IMR-90 (cell line): ENCODE data around the gene SERPINF2. TPM values are rescaled to one million over a fixed set of nuclear protein-coding genes. Genes with fewer than 3 reads are reported as not detected.

Experiments
- ATAC-seq: fragments of 200-7000 bp; cut with Tn5 transposase; 2 replicates; pipeline ENCODE4 v1.9.1; 2020; ENCODE audit warnings: low read depth, mild to moderate bottlenecking, moderate library complexity
- BruUV-seq: library from RNA; stranded (reverse); fragments of 400-500 nt; replicated peaks from 2 replicates; lab custom pipeline; 2021; lab: Mats Ljungman, UMichigan
- CTCF ChIA-PET: fragments of 300-600 bp; formaldehyde crosslinking; extraction: SDS; loops from one replicate; lab custom pipeline; 2021; ENCODE audit warnings: antibody characterized with exemption; lab: Yijun Ruan, JAX
- POLR2A ChIA-PET: fragments of 300-600 bp; sonication (Branson Sonifier 250); formaldehyde crosslinking; loops from one replicate; lab custom pipeline; 2022; ENCODE audit warnings: antibody characterized with exemption; ENCODE audit not compliant: unreplicated experiment; lab: Charles Lee
- DNase-seq: peaks from one replicate; pipeline ENCODE4 v3.0.0; 2013
- H2AFZ ChIP-seq: replicated peaks from 2 replicates; pipeline ENCODE3; 2013; ENCODE audit warnings: low read length, mild to moderate bottlenecking; ENCODE audit not compliant: poor library complexity
- H2AK5ac ChIP-seq: 2 replicates; pipeline ENCODE4 v1.6.1; 2013; ENCODE audit warnings: low read depth, low read length, inconsistent platforms
- H2AK9ac ChIP-seq: replicated peaks from 2 replicates; pipeline ENCODE3; 2013; ENCODE audit warnings: mild to moderate bottlenecking, low read depth, low read length, moderate library complexity; ENCODE audit not compliant: poor library complexity
- H2BK120ac ChIP-seq: 2 replicates; pipeline ENCODE4 v1.6.1; 2013; ENCODE audit warnings: low read depth, low read length, inconsistent platforms
- H2BK15ac ChIP-seq: 3 replicates; pipeline ENCODE4 v1.6.1; 2013; ENCODE audit warnings: low read depth, low read length, inconsistent platforms
- H2BK20ac ChIP-seq: 2 replicates; pipeline ENCODE4 v1.6.1; 2013; ENCODE audit warnings: low read depth, mild to moderate bottlenecking, inconsistent platforms, low read length, moderate library complexity
- H2BK5ac ChIP-seq: 2 replicates; pipeline ENCODE4 v1.6.1; 2013; ENCODE audit warnings: mild to moderate bottlenecking, low read depth, low read length, inconsistent platforms; ENCODE audit not compliant: poor library complexity, severe bottlenecking
- H3K14ac ChIP-seq: replicated peaks from 2 replicates; pipeline ENCODE4 v1.6.1; 2013; ENCODE audit warnings: low read depth, low read length, inconsistent platforms
- H3K18ac ChIP-seq: 2 replicates; pipeline ENCODE4 v1.6.1; 2013; ENCODE audit warnings: low read depth, low read length, control low read depth
- H3K23ac ChIP-seq: 2 replicates; pipeline ENCODE4 v1.6.1; 2013; ENCODE audit warnings: low read depth, low read length, inconsistent platforms
- H3K27ac ChIP-seq: 2 replicates; pipeline ENCODE4 v1.5.1; 2013; ENCODE audit warnings: mild to moderate bottlenecking, control low read depth, low read length; ENCODE audit not compliant: insufficient read depth
- H3K27me3 ChIP-seq: 2 replicates; pipeline ENCODE4 v1.6.1; 2013; ENCODE audit warnings: low read length; ENCODE audit not compliant: control insufficient read depth, insufficient read depth
- H3K36me3 ChIP-seq: 2 replicates; pipeline ENCODE4 v1.6.1; 2013; ENCODE audit warnings: low read length, mixed read lengths; ENCODE audit not compliant: control insufficient read depth, insufficient read depth
- H3K4ac ChIP-seq: 2 replicates; pipeline ENCODE4 v1.6.1; 2013; ENCODE audit warnings: low read depth, low read length, inconsistent platforms
- H3K4me1 ChIP-seq: 2 replicates; pipeline ENCODE4 v1.6.1; 2013; ENCODE audit warnings: low read length, mixed read lengths; ENCODE audit not compliant: control insufficient read depth, insufficient read depth
- H3K4me2 ChIP-seq: 2 replicates; pipeline ENCODE4 v1.6.1; 2013; ENCODE audit warnings: low read depth, mild to moderate bottlenecking, control low read depth, low read length, moderate library complexity
- H3K4me3 ChIP-seq: 2 replicates; pipeline ENCODE4 v1.5.1; 2013; ENCODE audit warnings: low read depth, mild to moderate bottlenecking, control low read depth, low read length, moderate library complexity; ENCODE audit not compliant: insufficient read depth
- H3K56ac ChIP-seq: 2 replicates; pipeline ENCODE4 v1.6.1; 2013; ENCODE audit warnings: low read length, inconsistent platforms; ENCODE audit not compliant: insufficient read depth; ENCODE audit errors: extremely low read depth
- H3K79me1 ChIP-seq, 2 experiments: 2 replicates each; pipeline ENCODE4 v1.6.1; 2013; ENCODE audit warnings: low read length in 2 of 2, inconsistent platforms in 1 of 2, low read depth in 1 of 2
- H3K9ac ChIP-seq: 2 replicates; pipeline ENCODE4 v1.6.1; 2013; ENCODE audit warnings: low read depth, low read length, control low read depth
- H3K9me1 ChIP-seq: 2 replicates; pipeline ENCODE4 v1.6.1; 2013; ENCODE audit warnings: low read length, inconsistent platforms; ENCODE audit not compliant: insufficient read depth
- H3K9me3 ChIP-seq: 2 replicates; pipeline ENCODE4 v1.6.1; 2013; ENCODE audit warnings: low read length; ENCODE audit not compliant: control insufficient read depth, insufficient read depth
- H4K20me1 ChIP-seq: 2 replicates; pipeline ENCODE4 v1.6.1; 2013; ENCODE audit warnings: low read length, inconsistent platforms; ENCODE audit not compliant: insufficient read depth
- H4K5ac ChIP-seq: 2 replicates; pipeline ENCODE4 v1.6.1; 2013; ENCODE audit warnings: mild to moderate bottlenecking, low read depth, low read length, control low read depth
- H4K8ac ChIP-seq, 2 experiments: 2 replicates each; pipeline ENCODE4 v1.6.1; 2013; ENCODE audit warnings: low read depth in 2 of 2, low read length in 2 of 2, control low read depth in 1 of 2, inconsistent platforms in 1 of 2
- H4K91ac ChIP-seq: 2 replicates; pipeline ENCODE4 v1.6.1; 2013; ENCODE audit warnings: low read depth, low read length, inconsistent platforms; ENCODE audit not compliant: insufficient read depth
- BHLHE40 ChIP-seq: fragments of 150-350 bp; IDR thresholded peaks from 2 replicates; pipeline ENCODE4 v1.6.1; 2016; ENCODE audit warnings: mild to moderate bottlenecking, low read depth, low read length
- CTCF ChIP-seq: conservative IDR thresholded peaks from 2 replicates; pipeline ENCODE4 v1.5.1; 2012; ENCODE audit warnings: mild to moderate bottlenecking, low read depth, low read length, improper control_type of control experiment
- ELK1 ChIP-seq: fragments of 150-350 bp; IDR thresholded peaks from 2 replicates; pipeline ENCODE4 v1.6.1; 2016; ENCODE audit warnings: low read depth, mild to moderate bottlenecking, low read length, moderate library complexity, borderline replicate concordance
- FOS ChIP-seq: fragments of 150-350 bp; IDR thresholded peaks from 2 replicates; pipeline ENCODE4 v1.6.1; 2016; ENCODE audit warnings: low read depth, low read length
- MAFK ChIP-seq: IDR thresholded peaks from 2 replicates; pipeline ENCODE4 v1.6.1; 2012; ENCODE audit warnings: low read depth, low read length, improper control_type of control experiment
- MXI1 ChIP-seq: IDR thresholded peaks from 2 replicates; pipeline ENCODE4 v1.6.1; 2012; ENCODE audit warnings: low read depth, mild to moderate bottlenecking, low read length, moderate library complexity, borderline replicate concordance
- NFE2L2 ChIP-seq: fragments of 150-350 bp; IDR thresholded peaks from 2 replicates; pipeline ENCODE4 v1.6.1; 2016; ENCODE audit warnings: low read depth, mild to moderate bottlenecking, low read length
- POLR2A ChIP-seq: IDR thresholded peaks from 2 replicates; pipeline ENCODE4 v1.6.1; 2012; ENCODE audit warnings: mild to moderate bottlenecking, low read depth, low read length
- RAD21 ChIP-seq: IDR thresholded peaks from 2 replicates; pipeline ENCODE4 v1.6.1; 2012; ENCODE audit warnings: low read length, improper control_type of control experiment
- RFX5 ChIP-seq: IDR thresholded peaks from 2 replicates; pipeline ENCODE4 v1.8.0; 2012; ENCODE audit warnings: low read depth, mild to moderate bottlenecking, low read length, moderate library complexity
- SMC3 ChIP-seq: fragments of 150-350 bp; IDR thresholded peaks from 2 replicates; pipeline ENCODE4 v1.6.1; 2016; ENCODE audit warnings: low read depth, mild to moderate bottlenecking, antibody characterized with exemption, low read length, moderate library complexity
- WGBS, 2 experiments: methylation state at CpG; one replicate each; pipeline versions ENCODE4 v1.1.5 to v1.1.7; 2013; ENCODE audit warnings: missing lambda C conversion rate in 2 of 2; ENCODE audit not compliant: insufficient read length in 1 of 2; ENCODE audit errors: extremely low coverage in 2 of 2; 5-methylcytosine and 5-hydroxymethylcytosine counted together
- dilution Hi-C: fragments of 300-500 bp; cut with HindIII; formaldehyde crosslinking; loops from one replicate; pipeline ENCODE4 v1.14.3; 2018; ENCODE audit warnings: low sequenced_read_pairs; ENCODE audit not compliant: unreplicated experiment
- in situ Hi-C: fragments of 300-500 bp; cut with MboI; formaldehyde crosslinking; loops from 3 replicates; pipeline ENCODE4 v1.14.3; 2019; ENCODE audit warnings: low sequenced_read_pairs, inconsistent platforms, mixed read lengths
- intact Hi-C: fragments of 100-400 bp; cut with micrococcal nuclease; formaldehyde crosslinking; loops from 2 replicates; pipeline ENCODE4 v1.10.0; 2022
- polyA plus RNA-seq, 3 experiments: library from polyadenylated mRNA; depleted of rRNA; stranded (reverse); fragments of >200 nt; gene quantifications; 2 replicates each; pipeline ENCODE4 v1.2.3, GENCODE V29; 2012; ENCODE audit warnings: low replicate concordance in 1 of 3
- total RNA-seq: library from RNA; depleted of rRNA; stranded (reverse); fragments of >200 nt; gene quantifications from 2 replicates; pipeline ENCODE4 v1.2.3, GENCODE V29; 2012
- TF ChIP-seq, protein P1 (sequence below): fragments of 150-350 bp; IDR thresholded peaks from 2 replicates; pipeline ENCODE4 v1.6.1; 2017; ENCODE audit warnings: mild to moderate bottlenecking, antibody characterized with exemption, low read length, low read depth

SERPINF2 gene
- total and polyA plus RNA-seq, 2 of the 4 experiments (the other 2 are of a cell fraction) = not detected

GRCh38 chr17:1716076-1716911 is 26.4 kb upstream of the SERPINF2 start:
- Histone ChIP-seq H3K36me3 (peaks cover 27% of the 10 kb centered on the region), H2BK15ac (peak overlapping the region; percentile 34; the same call in 1 of the 3 replicates), H3K27ac (peak overlapping the region; percentile 98), H3K79me1 (peaks cover 0 to 50% of the 10 kb centered on the region in 2 experiments; a peak in 2 of 4 replicates), H3K23ac (peak overlapping the region; percentile 92), H3K4me3 (peak overlapping the region; percentile 78), H2BK120ac (peak overlapping the region; percentile 86), H3K14ac (peak overlapping the region; percentile 97), H3K4me1 (peaks cover 21% of the 10 kb centered on the region), H2AFZ (peak overlapping the region; percentile 89), H3K27me3 (no peaks in the 10 kb centered on the region), H3K4ac (peak overlapping the region; percentile 97), H4K5ac (peak overlapping the region; percentile 60), H3K18ac (peak overlapping the region; percentile 69), H3K9me3 (no peaks in the 10 kb centered on the region), H2AK5ac (peak overlapping the region; percentile 88), H4K91ac (peak overlapping the region; percentile 97), H4K20me1 (peaks cover 43% of the 10 kb centered on the region), H4K8ac (peak overlapping the region; percentile 84 to 96), H3K9me1 (peaks cover 7% of the 10 kb centered on the region), H3K56ac (peak overlapping the region; percentile 98), H2BK5ac (peak overlapping the region; percentile 96), H2AK9ac (peak overlapping the region; percentile 100), H2BK20ac (peak overlapping the region; percentile 40; the same call in 1 of the 2 replicates), H3K9ac (peak overlapping the region; percentile 92), H3K4me2 (peak overlapping the region; percentile 58)
- POLR2A ChIA-PET = interaction anchor here (0.6 to 2.2 kb wide), 21 partner anchors 11 to 498 kb away, joined by 3 to 18 read pairs (median 4); partner anchors contain the start of genes PITPNA, RPA1, SERPINF1 and SMYD4
- in situ Hi-C loops (loop anchor here (25.0 kb wide), 1 partner anchor 321 kb away; the partner anchor contains the start of genes DPH1, OVCA2 and RTN4RL1), intact Hi-C loops (loop anchor here (2.0 to 5.0 kb wide), 2 partner anchors 113 to 326 kb away; partner anchors contain the start of genes OVCA2 and SMYD4), dilution Hi-C loops (no loop called here)
- 0% methylated on average over 42 of the region's 70 CpGs; no CpG with 5 or more reads in 1 of the 2 experiments for WGBS, 2 experiments
- ATAC-seq = peak; percentile 65
- BruUV-seq = no TSS peak
- peak; percentile 100 for DNase-seq
- CTCF ChIA-PET = interaction anchor here (0.6 to 1.9 kb wide), 5 partner anchors 46 to 149 kb away, joined by 3 to 13 read pairs (median 3); partner anchors contain the start of gene RILP
- TF ChIP-seq, protein P1, sequence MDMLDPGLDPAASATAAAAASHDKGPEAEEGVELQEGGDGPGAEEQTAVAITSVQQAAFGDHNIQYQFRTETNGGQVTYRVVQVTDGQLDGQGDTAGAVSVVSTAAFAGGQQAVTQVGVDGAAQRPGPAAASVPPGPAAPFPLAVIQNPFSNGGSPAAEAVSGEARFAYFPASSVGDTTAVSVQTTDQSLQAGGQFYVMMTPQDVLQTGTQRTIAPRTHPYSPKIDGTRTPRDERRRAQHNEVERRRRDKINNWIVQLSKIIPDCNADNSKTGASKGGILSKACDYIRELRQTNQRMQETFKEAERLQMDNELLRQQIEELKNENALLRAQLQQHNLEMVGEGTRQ = peak; percentile 90
- TF ChIP-seq NFE2L2 = peak; percentile 96
- no peak for TF ChIP-seq ELK1
- 0 out of 2 replicates have a peak, but pooled peaks have one; percentile 10 for TF ChIP-seq FOS
- TF ChIP-seq MAFK = peak; percentile 76
- peak; percentile 54; the same call in 1 of the 2 replicates for TF ChIP-seq BHLHE40
- peak; percentile 40 for TF ChIP-seq RAD21
- no peak; the same call in 1 of the 2 replicates for TF ChIP-seq RFX5
- TF ChIP-seq MXI1 = peak; percentile 73; the same call in 1 of the 2 replicates
- TF ChIP-seq POLR2A = peak; percentile 99
- peak; percentile 39 for TF ChIP-seq CTCF
- TF ChIP-seq SMC3 = peak; percentile 29; the same call in 1 of the 2 replicates
